H4 (cell line): Measurements from ENCODE around the gene HARS2. TPM values are rescaled to one million over a fixed set of nuclear protein-coding genes. Genes with fewer than 3 reads are reported as not detected.
"Not testable (repeated sequence)": the region's sequence is repeated elsewhere in the genome, so short reads cannot be mapped to it uniquely, and the experiment has no call there.

Experiments used
- DNase-seq: peaks from one replicate; pipeline ENCODE4 v3.0.0-alpha.2; 2015; ENCODE audit warnings: low spot score
- total RNA-seq: library from RNA; depleted of rRNA; stranded (reverse); fragments of >200 nt; shearing (Covaris generic); gene quantifications from 2 replicates; pipeline ENCODE4 v1.2.3, GENCODE V29; 2014; rRNA removed

Gene HARS2
- 49.2 and 52.6 TPM in 2 replicates for total RNA-seq

GRCh38 chr5:140690941-140691924 is at the start of gene HARS2, which contains the start of gene HARS1:
HARS2 (plus strand) TSS chr5:140691455; CDS start chr5:140691649, 194 bp downstream.
HARS1 (minus strand) TSS chr5:140691370; CDS start chr5:140691304, 66 bp downstream.
- peak; percentile 94 for DNase-seq

- no peak for DNase-seq
Observed at GRCh38 chr5:140641716-140642115, 49.5 kb upstream of the HARS2 start.

- no peak for DNase-seq
Observed at GRCh38 chr5:140642718-140643117, 48.5 kb upstream of the HARS2 start.

GRCh38 chr5:140647042-140647419 is 44.2 kb upstream of the HARS2 start:
- no peak for DNase-seq

GRCh38 chr5:140658870-140659269 is 32.4 kb upstream of the HARS2 start:
- no peak for DNase-seq

- not testable (repeated sequence) for DNase-seq
Observed at GRCh38 chr5:140660371-140660770, 30.9 kb upstream of the HARS2 start.

- no peak for DNase-seq
Observed at GRCh38 chr5:140664030-140664358, 27.3 kb upstream of the HARS2 start.

- DNase-seq = peak; percentile 94
Observed at GRCh38 chr5:140664359-140665119, 26.7 kb upstream of the HARS2 start, which contains the start of gene WDR55. WDR55 (plus strand) TSS chr5:140664904; CDS start chr5:140664913, 9 bp downstream.

GRCh38 chr5:140671035-140671434 is 20.2 kb upstream of the HARS2 start:
- not testable (repeated sequence) for DNase-seq

- DNase-seq = no peak
Observed at GRCh38 chr5:140671472-140672125, 19.7 kb upstream of the HARS2 start.

GRCh38 chr5:140672455-140673186 is 18.6 kb upstream of the HARS2 start:
- DNase-seq = no peak

GRCh38 chr5:140673187-140673976 is 17.9 kb upstream of the HARS2 start, which contains the start of gene DND1:
DND1 (minus strand) TSS chr5:140673576; CDS start chr5:140673542, 34 bp downstream.
- no peak for DNase-seq

GRCh38 chr5:140674211-140674610 is 17.0 kb upstream of the HARS2 start:
- DNase-seq = no peak

GRCh38 chr5:140674629-140675028 is 16.6 kb upstream of the HARS2 start:
- no peak for DNase-seq

- DNase-seq = no peak
Observed at GRCh38 chr5:140677947-140678346, 13.3 kb upstream of the HARS2 start.

GRCh38 chr5:140678993-140679392 is 12.3 kb upstream of the HARS2 start:
- DNase-seq = no peak

- DNase-seq = no peak
Observed at GRCh38 chr5:140690376-140690932, 801 bp upstream of the HARS2 start.

- DNase-seq = no peak
Observed at GRCh38 chr5:140694276-140694675, 3.0 kb downstream of the HARS2 start.

- no peak for DNase-seq
Observed at GRCh38 chr5:140696891-140697492, 5.7 kb downstream of the HARS2 start.
